A549 treated with Hydrocortisone at 1 μM for 4 hours (cell line): ENCODE measurements around the gene CRELD2. TPM values are rescaled to one million over a fixed set of nuclear protein-coding genes. Genes with fewer than 3 reads are reported as not detected.

Experiments used
- total RNA-seq: library from RNA; stranded (reverse); fragments of 200-300 nt; extraction: Qiagen RNA extraction; gene quantifications from 5 replicates; pipeline ENCODE4 v1.2.3, GENCODE V29; 2022

CRELD2 gene
- total RNA-seq: 22.4 to 28.9 TPM (median 28.0 TPM) in 5 replicates

GRCh38 chr22:49917974-49918910 lies at the start of gene CRELD2, which contains the start of gene ALG12:
TSS of gene CRELD2 (plus strand) at chr22:49918634. CDS start at chr22:49918770, 136 bp downstream.
TSS of gene ALG12 (minus strand) at chr22:49918438. CDS start at chr22:49913765, 4,673 bp downstream.

DNA sequence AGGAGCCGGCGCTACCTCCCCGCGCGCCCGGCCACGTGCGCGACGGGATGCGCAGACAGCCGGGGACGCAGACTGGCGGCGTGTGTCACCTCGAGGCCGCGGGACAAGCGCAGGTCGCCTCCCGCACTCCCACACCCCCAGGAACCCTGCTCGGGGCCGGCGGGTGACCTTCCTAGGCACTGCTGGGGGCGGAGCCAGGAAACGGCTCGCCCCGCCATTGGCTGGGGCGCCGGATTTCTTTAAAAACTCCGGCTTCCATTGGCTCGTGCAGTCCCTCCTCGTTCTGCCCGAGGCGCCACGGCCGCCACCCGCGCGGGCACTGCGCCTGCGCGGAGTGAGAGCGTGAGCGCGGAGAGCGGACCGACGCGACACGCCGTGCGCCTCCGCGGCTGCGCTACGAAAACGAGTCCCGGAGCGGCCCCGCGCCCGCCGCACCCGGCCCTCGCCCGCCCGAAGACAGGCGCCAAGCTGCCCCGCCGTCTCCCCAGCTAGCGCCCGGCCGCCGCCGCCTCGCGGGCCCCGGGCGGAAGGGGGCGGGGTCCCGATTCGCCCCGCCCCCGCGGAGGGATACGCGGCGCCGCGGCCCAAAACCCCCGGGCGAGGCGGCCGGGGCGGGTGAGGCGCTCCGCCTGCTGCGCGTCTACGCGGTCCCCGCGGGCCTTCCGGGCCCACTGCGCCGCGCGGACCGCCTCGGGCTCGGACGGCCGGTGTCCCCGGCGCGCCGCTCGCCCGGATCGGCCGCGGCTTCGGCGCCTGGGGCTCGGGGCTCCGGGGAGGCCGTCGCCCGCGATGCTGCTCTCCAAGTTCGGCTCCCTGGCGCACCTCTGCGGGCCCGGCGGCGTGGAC lies 41.9 kb downstream of the CRELD2 start, which contains the start of gene PIM3:
Gene PIM3, plus strand, starts transcription at position 614 of the 846 bp plus-strand sequence. Its CDS starts 176 bp downstream, at position 790.

Other genes starting within 250 kb of the CRELD2 start
- gene BRD1, start 90.8 kb upstream of the CRELD2 start, total RNA-seq: 13.0 to 16.3 TPM (median 15.1 TPM) in 5 replicates
- gene ZBED4, start 64.8 kb upstream of the CRELD2 start, total RNA-seq: 9.0 to 14.3 TPM (median 11.9 TPM) in 5 replicates
- gene ALG12, start 196 bp upstream of the CRELD2 start, total RNA-seq: 7.5 to 13.8 TPM (median 10.1 TPM) in 5 replicates
- 47.7 to 76.4 TPM (median 72.4 TPM) in 5 replicates for gene PIM3, start 42.1 kb downstream of the CRELD2 start, total RNA-seq
- 0.05 to 0.06 TPM in 2 of 5 replicates, not detected in the others for gene IL17REL, start 94.1 kb downstream of the CRELD2 start, total RNA-seq
- gene TTLL8, start 139.7 kb downstream of the CRELD2 start, total RNA-seq: not detected in 5 replicates
- 0.02 TPM in 1 of 5 replicates, not detected in the others for gene MLC1, start 166.8 kb downstream of the CRELD2 start, total RNA-seq
- gene MOV10L1, start 171.4 kb downstream of the CRELD2 start, total RNA-seq: 0.03 TPM in 1 of 5 replicates, not detected in the others